ENCODE measurements around the gene LSM6.

LSM6 gene

DNA sequence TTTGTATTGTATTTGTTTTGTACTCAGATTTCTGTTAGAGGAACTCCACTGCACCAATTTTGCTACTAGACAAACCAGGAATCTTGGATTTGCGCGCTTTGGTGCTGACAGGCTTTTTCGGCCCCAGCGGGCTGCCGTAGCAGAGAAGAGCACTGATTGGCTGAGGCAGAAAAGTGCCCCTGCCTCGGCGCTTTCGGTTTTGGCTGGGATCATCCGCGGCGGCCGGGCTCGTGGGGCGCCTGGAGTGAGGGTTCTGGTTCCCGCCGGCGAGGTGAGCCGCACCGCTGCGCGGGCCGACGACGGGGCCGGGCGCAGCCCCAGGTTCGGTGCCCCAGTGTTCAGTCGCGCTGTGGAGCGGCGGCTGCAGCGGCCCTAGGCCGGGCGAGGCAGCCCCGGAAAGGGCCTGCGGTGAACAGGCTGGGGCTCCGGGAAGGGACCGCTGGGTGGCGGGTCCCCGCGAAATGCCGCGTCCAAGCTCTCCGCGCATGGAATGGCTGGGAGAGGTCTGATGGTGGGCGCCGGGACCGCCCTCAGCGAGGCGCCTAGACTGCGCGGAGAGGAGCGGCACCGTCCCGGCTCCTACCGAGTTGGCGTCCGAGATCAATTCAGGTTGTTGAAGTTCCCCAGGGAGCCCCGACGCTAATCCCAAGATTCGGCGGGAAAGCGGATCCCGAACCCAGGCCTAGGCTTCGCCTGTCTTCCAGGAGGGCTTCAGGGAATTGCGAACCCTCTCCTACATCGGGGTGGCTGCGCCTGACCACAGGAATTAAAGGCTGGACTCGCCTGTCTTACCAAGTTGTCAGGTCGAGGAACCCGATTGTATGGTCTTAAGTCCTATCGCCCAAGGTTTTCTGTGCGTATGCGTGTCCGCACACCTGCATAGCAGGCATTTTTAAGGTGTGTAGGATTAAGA is at the start of gene LSM6:
Gene LSM6, plus strand, starts transcription at position 178 of the 913 bp plus-strand sequence. CDS start 7,204 bp downstream, outside the sequence.
- H3K4me3 Mint-ChIP-seq, result peak within 1 kb of the TSS; percentile 86
- peaks cover 62% of the 10 kb centered on the region for H3K4me1 Mint-ChIP-seq

DNA sequence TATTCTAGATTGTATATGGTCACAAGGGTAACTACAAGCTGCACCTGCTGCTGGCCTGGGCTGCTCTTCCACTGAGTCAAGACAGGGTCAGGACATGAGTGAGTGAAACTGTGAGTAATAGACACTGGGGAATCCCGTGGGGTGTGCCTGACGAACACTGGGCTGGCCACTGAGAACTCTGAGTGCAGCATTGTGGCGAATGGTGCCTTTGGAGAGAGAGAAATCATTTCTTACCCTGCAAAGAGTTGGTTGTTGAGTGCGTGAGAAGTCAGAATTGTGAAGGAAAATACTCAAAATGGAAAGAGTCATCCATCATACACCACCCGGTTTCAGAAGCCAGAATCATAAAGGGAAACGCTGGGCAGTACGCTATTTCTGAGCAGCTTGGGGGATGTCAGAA is 43.1 kb upstream of the LSM6 start:
- no peaks in the 10 kb centered on the region for H3K4me1 Mint-ChIP-seq
- H3K4me3 Mint-ChIP-seq, result no peak overlapping the region
- H3K27me3 Mint-ChIP-seq, result peaks cover 1% of the 10 kb centered on the region
- no peaks in the 10 kb centered on the region for H3K9me3 Mint-ChIP-seq
- H3K27ac Mint-ChIP-seq, result no peak overlapping the region
- no peaks in the 10 kb centered on the region for H3K36me3 Mint-ChIP-seq

More for the DNA sequence above, at the start of gene LSM6:
- Mint-ChIP-seq H3K27ac (peak within 1 kb of the TSS; percentile 96), H3K36me3 (peaks cover 6% of the 10 kb centered on the region), H3K9me3 (no peaks in the 10 kb centered on the region), H3K27me3 (no peaks in the 10 kb centered on the region)

DNA sequence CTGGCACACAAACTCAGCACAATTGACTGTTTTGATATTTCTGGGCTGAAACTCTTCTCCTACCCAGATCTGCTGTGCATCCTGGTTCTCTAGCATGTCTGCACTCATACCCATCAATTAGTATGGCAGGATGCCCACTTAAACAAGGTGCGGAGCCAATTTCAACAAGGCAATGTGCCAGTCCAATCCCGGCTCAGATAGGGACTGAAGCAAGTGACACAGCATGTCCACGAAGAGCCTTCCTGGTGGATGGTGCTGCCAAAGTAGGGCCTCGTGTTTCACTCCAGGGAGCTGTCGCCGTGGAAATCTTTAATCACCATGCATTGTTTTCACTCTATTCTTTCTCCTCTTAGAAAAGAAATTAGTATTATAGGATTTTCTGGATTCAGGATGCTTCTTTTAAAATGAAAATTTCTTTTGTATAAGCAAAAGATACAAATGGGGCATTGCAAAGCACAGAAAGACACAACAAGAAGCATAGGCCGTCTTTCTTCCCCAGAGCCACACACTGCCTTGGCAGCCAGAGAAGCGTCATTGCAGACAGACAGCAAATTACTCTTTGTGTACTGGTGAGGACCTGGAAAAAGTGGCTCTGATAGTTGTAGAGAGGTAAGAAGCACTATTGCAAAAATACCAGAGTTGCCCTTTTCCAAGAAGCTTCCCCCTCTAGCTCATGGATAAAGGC is 40.6 kb upstream of the LSM6 start:
- no peaks in the 10 kb centered on the region for H3K36me3 Mint-ChIP-seq
- no peak overlapping the region for H3K27ac Mint-ChIP-seq
- no peak overlapping the region for H3K4me3 Mint-ChIP-seq
- H3K4me1 Mint-ChIP-seq, result no peaks in the 10 kb centered on the region
- peaks cover 4% of the 10 kb centered on the region for H3K27me3 Mint-ChIP-seq
- no peaks in the 10 kb centered on the region for H3K9me3 Mint-ChIP-seq

DNA sequence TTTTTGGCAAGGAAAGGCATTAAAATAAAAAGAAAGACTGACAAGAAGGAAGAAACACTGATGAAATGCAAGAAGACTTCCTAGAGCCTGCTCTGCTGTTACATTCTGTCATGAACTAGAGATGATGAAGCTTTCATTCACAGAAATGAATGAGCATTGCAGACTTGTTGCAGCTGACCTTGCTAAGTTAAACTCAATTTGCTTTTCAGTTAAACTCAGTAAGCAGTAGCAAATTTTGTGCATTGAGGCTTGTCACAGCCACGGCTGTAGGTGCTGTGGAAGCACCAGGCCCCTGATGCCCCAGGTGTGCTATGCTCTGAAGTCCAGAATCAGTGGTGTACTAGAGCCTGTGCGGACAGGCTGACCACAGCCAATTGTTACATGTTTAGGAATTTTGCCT is 39.6 kb upstream of the LSM6 start:
- H3K27ac Mint-ChIP-seq, result no peak overlapping the region
- H3K27me3 Mint-ChIP-seq, result peaks cover 4% of the 10 kb centered on the region
- H3K4me3 Mint-ChIP-seq, result no peak overlapping the region
- H3K4me1 Mint-ChIP-seq, result no peaks in the 10 kb centered on the region
- no peaks in the 10 kb centered on the region for H3K36me3 Mint-ChIP-seq
- H3K9me3 Mint-ChIP-seq, result no peaks in the 10 kb centered on the region

DNA sequence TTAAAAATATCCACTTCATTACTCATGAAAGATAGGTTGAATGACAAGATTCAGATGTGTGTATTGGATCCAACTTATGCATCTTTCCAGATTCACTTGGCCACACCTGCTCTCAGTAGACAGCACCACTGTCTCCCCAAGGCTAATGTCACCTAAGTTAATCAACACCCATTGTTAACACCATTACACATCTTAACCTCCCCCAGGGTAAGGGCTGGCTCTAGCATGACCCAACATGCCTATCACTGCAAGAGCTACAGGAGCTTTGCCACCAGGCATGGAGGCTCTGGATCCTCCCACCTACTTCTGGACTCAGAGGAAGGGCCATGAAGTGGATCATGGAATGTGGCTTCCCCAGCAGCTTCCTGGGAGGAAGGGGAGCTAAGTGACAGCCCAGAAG is 32.8 kb upstream of the LSM6 start:
- Mint-ChIP-seq H3K27me3 (peaks cover 11% of the 10 kb centered on the region), H3K9me3 (no peaks in the 10 kb centered on the region), H3K4me1 (no peaks in the 10 kb centered on the region)

DNA sequence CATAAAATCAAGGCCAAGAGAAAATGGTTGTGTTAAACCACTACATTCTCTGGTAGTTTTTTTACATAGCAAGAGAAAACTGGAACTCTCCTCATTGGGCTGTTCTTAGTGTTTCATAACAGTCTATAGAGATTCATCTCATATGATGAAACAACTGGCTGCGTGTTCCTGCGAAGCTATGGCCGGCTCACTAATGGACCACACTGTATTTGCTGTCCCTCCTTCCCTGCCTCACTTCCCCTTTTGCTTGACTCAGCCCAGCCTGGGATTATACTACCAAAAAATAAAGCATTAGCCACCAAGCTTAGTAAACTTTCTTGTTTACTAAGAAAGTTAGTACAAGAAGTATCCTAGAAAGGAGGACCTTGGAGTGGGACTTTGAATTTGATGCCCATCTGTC is 31.6 kb upstream of the LSM6 start:
- H3K36me3 Mint-ChIP-seq, result no peaks in the 10 kb centered on the region
- no peaks in the 10 kb centered on the region for H3K4me1 Mint-ChIP-seq
- H3K27me3 Mint-ChIP-seq, result peaks cover 8% of the 10 kb centered on the region
- no peak overlapping the region for H3K4me3 Mint-ChIP-seq
- no peak overlapping the region for H3K27ac Mint-ChIP-seq
- no peaks in the 10 kb centered on the region for H3K9me3 Mint-ChIP-seq

More for the DNA sequence above, 32.8 kb upstream of the LSM6 start:
- Mint-ChIP-seq H3K36me3 (no peaks in the 10 kb centered on the region), H3K4me3 (no peak overlapping the region), H3K27ac (no peak overlapping the region)

DNA sequence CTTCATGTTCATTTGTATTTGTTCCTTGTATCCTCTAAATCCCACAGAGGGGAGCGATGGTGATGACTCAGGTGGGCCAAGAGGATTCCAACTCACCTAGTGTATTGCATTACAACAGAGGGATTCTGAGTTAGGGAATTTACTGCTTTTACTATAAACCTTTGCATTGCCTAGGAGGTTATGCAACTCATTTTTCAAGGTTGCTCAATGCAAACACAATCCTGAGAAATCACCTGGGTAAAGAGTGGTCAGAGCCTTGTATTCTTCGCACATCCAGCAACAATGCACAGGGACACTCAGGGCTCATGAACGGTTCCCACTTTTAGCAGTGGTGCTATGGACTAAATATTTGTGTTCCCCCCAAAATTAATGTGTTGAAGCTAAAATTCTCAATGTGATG is 28.6 kb upstream of the LSM6 start:
- Mint-ChIP-seq H3K4me3 (no peak overlapping the region), H3K9me3 (no peaks in the 10 kb centered on the region), H3K4me1 (no peaks in the 10 kb centered on the region), H3K36me3 (no peaks in the 10 kb centered on the region), H3K27ac (no peak overlapping the region), H3K27me3 (peaks cover 6% of the 10 kb centered on the region)

DNA sequence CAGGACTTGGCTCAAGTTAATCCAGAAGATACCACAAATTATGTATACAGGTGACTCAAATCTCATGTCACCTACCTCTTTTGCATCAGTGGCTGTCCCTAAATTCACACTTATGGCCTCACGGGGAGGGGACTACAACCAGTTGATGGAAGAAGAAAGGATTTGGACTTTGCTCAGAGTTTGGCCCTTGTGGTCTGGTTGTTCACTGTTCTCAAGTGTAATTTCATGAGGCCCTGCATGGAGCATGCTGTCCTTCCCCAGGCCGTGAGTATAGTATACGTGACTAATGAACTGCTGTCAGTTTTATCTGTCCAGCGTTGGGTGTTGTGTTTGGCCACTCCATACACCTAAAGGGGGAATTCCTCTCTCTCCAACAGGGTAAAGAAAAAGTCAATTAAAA is 27.5 kb upstream of the LSM6 start:
- H3K9me3 Mint-ChIP-seq, result no peaks in the 10 kb centered on the region
- no peaks in the 10 kb centered on the region for H3K4me1 Mint-ChIP-seq
- no peaks in the 10 kb centered on the region for H3K36me3 Mint-ChIP-seq

DNA sequence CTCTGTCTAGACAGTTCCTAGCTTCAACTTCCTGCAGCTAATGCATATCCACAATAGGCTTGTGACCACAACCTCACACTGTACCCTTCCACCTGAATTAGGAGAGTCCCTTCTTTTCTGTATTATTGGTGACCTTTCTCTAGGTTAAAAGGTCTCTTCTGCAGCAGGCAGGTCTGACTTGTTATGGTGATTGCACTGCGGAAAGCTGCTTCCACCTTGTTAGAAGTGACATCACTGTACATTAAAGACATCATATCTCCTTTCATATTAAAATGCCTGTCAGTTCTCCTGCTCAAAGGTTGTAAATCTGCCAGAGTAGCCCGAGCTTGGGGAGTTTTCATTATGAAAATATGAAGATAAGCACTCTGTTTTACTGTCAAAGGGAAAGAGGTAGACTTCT is 21.5 kb upstream of the LSM6 start:
- Mint-ChIP-seq H3K4me3 (no peak overlapping the region), H3K4me1 (no peaks in the 10 kb centered on the region)

More for the DNA sequence above, 27.5 kb upstream of the LSM6 start:
- Mint-ChIP-seq H3K27me3 (peaks cover 6% of the 10 kb centered on the region), H3K27ac (no peak overlapping the region), H3K4me3 (no peak overlapping the region)

DNA sequence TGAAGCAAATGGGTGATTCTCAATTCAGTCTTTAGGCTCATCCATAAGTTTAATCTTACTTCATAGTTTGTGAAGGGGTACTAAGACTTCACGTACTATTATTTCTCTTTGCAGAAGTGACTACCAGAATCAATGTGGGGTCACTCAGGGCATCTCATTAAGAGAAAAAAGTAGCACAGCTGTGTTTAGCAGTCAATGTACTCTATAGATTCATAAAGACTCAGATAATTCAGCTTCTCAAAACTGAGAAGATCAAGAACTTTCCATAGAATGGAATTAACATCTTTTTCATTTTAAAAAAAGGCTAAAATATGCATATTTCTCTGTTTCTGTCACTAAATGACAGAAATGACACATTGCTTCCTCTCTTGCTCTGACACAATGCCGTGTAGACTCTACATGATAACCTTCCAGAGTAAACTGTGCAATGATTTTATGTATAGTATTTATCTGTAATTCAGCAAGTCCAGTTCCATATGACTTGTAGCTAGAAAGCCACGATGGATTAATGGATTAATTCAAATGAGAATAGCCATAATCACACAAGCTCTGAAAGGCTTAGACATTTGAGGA is 20.3 kb upstream of the LSM6 start:
- Mint-ChIP-seq H3K4me3 (no peak overlapping the region), H3K27ac (no peak overlapping the region), H3K9me3 (no peaks in the 10 kb centered on the region), H3K36me3 (no peaks in the 10 kb centered on the region), H3K27me3 (peaks cover 20% of the 10 kb centered on the region), H3K4me1 (no peaks in the 10 kb centered on the region)

More for the DNA sequence above, 21.5 kb upstream of the LSM6 start:
- no peaks in the 10 kb centered on the region for H3K9me3 Mint-ChIP-seq
- H3K36me3 Mint-ChIP-seq, result no peaks in the 10 kb centered on the region
- H3K27me3 Mint-ChIP-seq, result peaks cover 20% of the 10 kb centered on the region
- H3K27ac Mint-ChIP-seq, result no peak overlapping the region

DNA sequence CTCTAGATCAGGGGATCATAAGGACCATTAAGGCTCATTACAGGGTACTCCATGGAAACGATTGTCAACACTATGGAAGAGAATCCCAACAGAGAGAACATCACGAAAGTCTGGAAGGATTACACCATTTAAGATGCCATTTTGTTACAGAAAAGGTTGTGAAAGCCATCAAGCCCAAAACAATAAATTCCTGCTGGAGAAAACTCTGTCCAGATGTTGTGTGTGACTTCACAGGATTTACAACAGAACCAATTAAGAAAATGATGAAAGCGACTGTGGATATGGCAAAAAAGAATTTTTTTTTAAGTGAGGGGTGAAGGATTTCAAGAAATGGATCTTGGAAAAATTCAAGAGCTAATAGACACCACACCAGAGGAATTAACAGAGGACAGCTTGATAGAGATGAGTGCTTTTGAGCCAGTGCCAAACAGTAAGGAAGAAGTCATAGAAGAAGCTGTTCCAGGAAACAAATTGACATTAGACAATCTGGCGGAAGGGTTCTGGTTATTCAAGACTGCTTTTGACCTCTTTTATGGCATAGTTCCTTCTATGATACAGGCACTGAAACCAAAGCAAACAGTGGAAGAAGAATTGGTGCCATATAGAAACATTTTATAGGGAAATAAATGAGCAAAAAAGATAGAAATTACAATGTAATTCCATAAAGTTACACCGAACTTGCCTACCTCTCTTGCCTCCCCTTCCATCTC is 17.3 kb upstream of the LSM6 start:
- no peak overlapping the region for H3K27ac Mint-ChIP-seq
- peaks cover 29% of the 10 kb centered on the region for H3K27me3 Mint-ChIP-seq
- H3K4me3 Mint-ChIP-seq, result no peak overlapping the region
- no peaks in the 10 kb centered on the region for H3K4me1 Mint-ChIP-seq
- H3K9me3 Mint-ChIP-seq, result peaks cover 9% of the 10 kb centered on the region
- H3K36me3 Mint-ChIP-seq, result peaks cover 3% of the 10 kb centered on the region

DNA sequence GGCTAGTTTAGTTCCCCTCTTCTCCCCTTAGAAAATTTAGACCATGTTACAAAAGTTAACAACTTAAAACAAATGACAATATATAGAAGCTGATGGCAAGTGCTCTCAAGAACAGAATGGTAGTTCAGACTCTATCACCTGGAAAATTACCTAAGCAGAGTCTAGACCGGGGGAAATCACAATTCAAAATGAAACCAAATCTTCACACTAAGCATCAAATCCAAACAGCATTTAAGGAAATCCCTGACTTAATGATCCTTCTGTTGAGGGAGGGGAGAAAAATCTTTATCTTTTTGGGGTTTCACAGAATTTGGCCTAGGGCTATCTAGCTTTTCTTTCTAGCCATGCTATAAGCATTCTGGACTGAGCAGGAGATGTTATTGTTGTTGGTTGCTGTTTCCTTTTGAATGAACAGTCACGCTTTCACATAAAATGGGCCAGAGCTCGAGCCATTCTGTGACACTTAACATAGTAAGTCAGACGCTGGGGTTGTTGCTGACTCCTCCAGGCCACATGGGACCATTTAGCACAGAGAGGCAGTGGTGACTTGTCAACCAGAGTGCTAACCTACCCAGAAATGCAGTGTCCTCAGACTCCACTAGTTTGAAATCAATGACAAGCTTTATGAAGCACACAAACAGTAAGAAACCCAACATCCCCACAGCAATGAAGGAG is 16.0 kb upstream of the LSM6 start:
- H3K27me3 Mint-ChIP-seq, result peaks cover 26% of the 10 kb centered on the region
- H3K27ac Mint-ChIP-seq, result no peak overlapping the region
- H3K4me1 Mint-ChIP-seq, result no peaks in the 10 kb centered on the region
- peaks cover 3% of the 10 kb centered on the region for H3K36me3 Mint-ChIP-seq
- H3K9me3 Mint-ChIP-seq, result peaks cover 9% of the 10 kb centered on the region
- no peak overlapping the region for H3K4me3 Mint-ChIP-seq

DNA sequence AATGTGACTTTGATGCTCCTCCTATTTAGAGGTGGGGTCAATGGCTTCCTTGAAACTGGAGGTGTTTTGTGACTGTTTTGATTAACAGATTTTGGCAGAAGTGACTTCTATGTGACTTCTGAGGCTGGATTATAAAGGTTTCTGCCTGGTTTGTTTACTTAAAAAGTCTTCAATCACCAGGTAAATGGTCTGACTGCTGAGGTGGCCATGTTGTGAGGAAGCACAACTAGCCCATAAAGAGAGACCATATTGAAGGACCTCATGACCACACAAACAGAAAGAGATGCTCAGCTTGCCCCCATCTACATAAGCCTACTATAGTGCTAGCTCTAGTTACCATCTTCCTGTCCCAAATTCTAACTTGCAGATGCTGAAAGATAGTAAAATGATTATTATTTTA is 14.3 kb upstream of the LSM6 start:
- Mint-ChIP-seq H3K27ac (no peak overlapping the region), H3K4me3 (no peak overlapping the region), H3K9me3 (peaks cover 9% of the 10 kb centered on the region), H3K27me3 (peaks cover 24% of the 10 kb centered on the region), H3K36me3 (peaks cover 3% of the 10 kb centered on the region), H3K4me1 (no peaks in the 10 kb centered on the region)

DNA sequence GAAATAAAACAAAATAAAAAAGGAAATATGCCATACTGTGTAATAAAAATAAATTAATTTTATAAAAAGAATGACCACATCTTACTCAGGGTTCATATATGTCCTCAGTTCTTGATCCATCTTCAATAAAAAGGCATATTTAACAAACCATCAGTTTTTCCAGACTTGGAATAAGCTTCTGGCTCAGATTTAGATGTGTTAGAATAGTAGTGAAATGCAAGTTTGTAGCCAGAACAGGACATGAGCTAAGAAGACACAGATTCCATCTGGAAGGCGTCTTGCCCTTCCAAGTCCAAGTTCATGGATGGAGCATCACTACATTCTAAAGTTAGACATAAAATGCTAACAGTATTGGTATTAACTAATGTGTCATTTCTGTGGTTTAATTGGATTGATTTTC is 10.3 kb upstream of the LSM6 start:
- H3K4me1 Mint-ChIP-seq, result no peaks in the 10 kb centered on the region
- no peak overlapping the region for H3K4me3 Mint-ChIP-seq
- peaks cover 9% of the 10 kb centered on the region for H3K9me3 Mint-ChIP-seq
- H3K27me3 Mint-ChIP-seq, result peaks cover 9% of the 10 kb centered on the region
- peaks cover 3% of the 10 kb centered on the region for H3K36me3 Mint-ChIP-seq
- H3K27ac Mint-ChIP-seq, result no peak overlapping the region

DNA sequence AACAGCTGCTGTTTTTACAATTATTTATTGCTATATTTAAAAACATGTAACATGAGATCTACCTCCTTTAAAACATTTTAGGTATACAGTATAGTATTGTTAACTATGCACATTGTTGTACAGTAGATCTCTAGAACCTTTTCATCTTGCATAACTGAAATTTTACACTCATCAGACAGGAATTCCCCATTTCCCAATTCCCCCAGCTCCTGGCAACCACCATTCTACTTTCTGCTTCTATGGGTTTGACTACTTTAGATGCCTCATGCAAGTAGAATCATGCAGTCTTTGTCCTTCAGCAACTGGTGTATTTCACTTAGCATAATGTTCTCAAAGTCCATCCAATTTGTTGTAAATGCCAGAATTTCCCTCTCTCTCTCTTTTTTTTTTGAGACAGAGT is 9.7 kb upstream of the LSM6 start:
- H3K4me3 Mint-ChIP-seq, result no peak overlapping the region
- peaks cover 2% of the 10 kb centered on the region for H3K36me3 Mint-ChIP-seq
- H3K27me3 Mint-ChIP-seq, result peaks cover 5% of the 10 kb centered on the region
- H3K9me3 Mint-ChIP-seq, result peaks cover 4% of the 10 kb centered on the region
- no peaks in the 10 kb centered on the region for H3K4me1 Mint-ChIP-seq
- no peak overlapping the region for H3K27ac Mint-ChIP-seq

Measured in activated naive CD4-positive, alpha-beta T cell treated with anti-CD3 and anti-CD28 coated beads, Interleukin-2, amount 50 U/mL, for 24 hours (primary cell).